HL-60/S4 treated with phorbol 12-myristate 13-acetate at 8.2 ng/mL for 4 days and 3 days (cell line): ENCODE measurements around the gene PLCB2.

Experiments used
- in situ Hi-C: fragments of 300-500 bp; cut with MboI; formaldehyde crosslinking; loops from 2 replicates; pipeline ENCODE4 v1.15.0; 2022; ENCODE audit warnings: low sequenced_read_pairs

PLCB2 gene

GRCh38 chr15:40253167-40253790 lies 54.5 kb downstream of the PLCB2 start:
- in situ Hi-C loops = no loop called here

GRCh38 chr15:40252438-40253166 lies 55.1 kb downstream of the PLCB2 start:
- in situ Hi-C loops = no loop called here

GRCh38 chr15:40252141-40252437 lies 55.6 kb downstream of the PLCB2 start:
- in situ Hi-C loops = no loop called here

- in situ Hi-C loops = no loop called here
Measured at GRCh38 chr15:40251486-40252140, 56.1 kb downstream of the PLCB2 start.

GRCh38 chr15:40250771-40251483 lies 56.8 kb downstream of the PLCB2 start:
- in situ Hi-C loops = no loop called here

GRCh38 chr15:40250304-40250656 lies 57.5 kb downstream of the PLCB2 start:
- in situ Hi-C loops = no loop called here

GRCh38 chr15:40249477-40250303 lies 58.0 kb downstream of the PLCB2 start:
- in situ Hi-C loops = no loop called here

- in situ Hi-C loops = no loop called here
Measured at GRCh38 chr15:40248006-40248783, 59.5 kb downstream of the PLCB2 start.

- in situ Hi-C loops = no loop called here
Measured at GRCh38 chr15:40247406-40247971, 60.2 kb downstream of the PLCB2 start.

GRCh38 chr15:40246496-40247280 lies 61.0 kb downstream of the PLCB2 start:
- in situ Hi-C loops = no loop called here

- in situ Hi-C loops = no loop called here
Measured at GRCh38 chr15:40245666-40246450, 61.9 kb downstream of the PLCB2 start.

GRCh38 chr15:40244961-40245523 lies 62.7 kb downstream of the PLCB2 start:
- in situ Hi-C loops = no loop called here

GRCh38 chr15:40243126-40243810 lies 64.5 kb downstream of the PLCB2 start:
- in situ Hi-C loops = no loop called here

GRCh38 chr15:40242601-40243000 lies 65.1 kb downstream of the PLCB2 start:
- in situ Hi-C loops = no loop called here

- in situ Hi-C loops = no loop called here
Measured at GRCh38 chr15:40242213-40242599, 65.5 kb downstream of the PLCB2 start.

- in situ Hi-C loops = no loop called here
Measured at GRCh38 chr15:40241269-40242212, 66.2 kb downstream of the PLCB2 start.
